Placental pericyte (primary cell): ENCODE data around the gene KRT32. TPM values are rescaled to one million over a fixed set of nuclear protein-coding genes. Genes with fewer than 3 reads are reported as not detected.

ENCODE experiments used
- small RNA-seq: library from RNA; depleted of rRNA; stranded (forward); fragments of <200 nt; gene quantifications from one replicate; pipeline ENCODE3, GENCODE V24; 2012; ENCODE audit warnings: low replicate concordance
- total RNA-seq: library from RNA; depleted of rRNA; stranded (reverse); fragments of >200 nt; gene quantifications from 2 replicates; pipeline ENCODE4 v1.2.3, GENCODE V29; 2012

KRT32 gene
- total RNA-seq: not detected in 2 replicates

GRCh38 chr17:41466988-41467387 lies at the start of gene KRT32:
Gene KRT32, minus strand, starts transcription at chr17:41467386. Its CDS starts 61 bp downstream, at chr17:41467325.

GRCh38 chr17:41505007-41505808 lies 38.0 kb upstream of the KRT32 start, which contains the start of gene KRT13:
Gene KRT13, minus strand, starts transcription at chr17:41505612. Its CDS starts 62 bp downstream, at chr17:41505550.

GRCh38 chr17:41489531-41489930 lies 22.3 kb upstream of the KRT32 start, which contains the start of gene KRT36:
Gene KRT36, minus strand, starts transcription at chr17:41489910. Its CDS starts 46 bp downstream, at chr17:41489864.

GRCh38 chr17:41481036-41481435 lies 13.8 kb upstream of the KRT32 start, which contains the start of gene KRT35:
Gene KRT35, minus strand, starts transcription at chr17:41481151. Its CDS starts 54 bp downstream, at chr17:41481097.

GRCh38 chr17:41440531-41441033 lies 26.6 kb downstream of the KRT32 start, which contains the start of gene KRT38:
Gene KRT38, minus strand, starts transcription at chr17:41440983. Its CDS starts 62 bp downstream, at chr17:41440921.

GRCh38 chr17:41424111-41424635 lies 43.0 kb downstream of the KRT32 start, which contains the start of gene KRT37:
Gene KRT37, minus strand, starts transcription at chr17:41424585. Its CDS starts 62 bp downstream, at chr17:41424523.

Small RNA genes lying within 50 kb of the gene (small RNA-seq; reads per million reads assigned to genes)
- gene RNU2-32P: 6.6 reads per million, percentile 91 among the genes with 10 or more reads in this experiment

Other genes with a start within 250 kb of the KRT32 start
- not detected in 2 replicates for gene KRTAP9-2, start 240.7 kb downstream of the KRT32 start, total RNA-seq
- not detected in 2 replicates for gene KRTAP9-3, start 234.9 kb downstream of the KRT32 start, total RNA-seq
- not detected in 2 replicates for gene KRTAP9-8, start 229.4 kb downstream of the KRT32 start, total RNA-seq
- not detected in 2 replicates for gene KRTAP9-4, start 217.7 kb downstream of the KRT32 start, total RNA-seq
- not detected in 2 replicates for gene KRTAP9-9, start 212.0 kb downstream of the KRT32 start, total RNA-seq
- not detected in 2 replicates for gene KRTAP9-6, start 202.0 kb downstream of the KRT32 start, total RNA-seq
- not detected in 2 replicates for gene KRTAP9-7, start 191.7 kb downstream of the KRT32 start, total RNA-seq
- gene KRTAP29-1, start 164.5 kb downstream of the KRT32 start, total RNA-seq: not detected in 2 replicates
- gene KRTAP16-1, start 158.1 kb downstream of the KRT32 start, total RNA-seq: not detected in 2 replicates
- gene KRTAP17-1, start 151.7 kb downstream of the KRT32 start, total RNA-seq: not detected in 2 replicates
- gene KRT33A, start 116.6 kb downstream of the KRT32 start, total RNA-seq: not detected in 2 replicates
- gene KRT33B, start 97.6 kb downstream of the KRT32 start, total RNA-seq: not detected in 2 replicates
- 2.2 and 4.7 TPM in 2 replicates for gene KRT34, start 85.1 kb downstream of the KRT32 start, total RNA-seq
- not detected in 2 replicates for gene KRT31, start 69.8 kb downstream of the KRT32 start, total RNA-seq
- gene KRT37, start 42.8 kb downstream of the KRT32 start, total RNA-seq: not detected in 2 replicates
- under 0.01 TPM in 1 of 2 replicates, not detected in the other for gene KRT38, start 26.4 kb downstream of the KRT32 start, total RNA-seq
- gene KRT35, start 13.8 kb upstream of the KRT32 start, total RNA-seq: not detected in 2 replicates
- 0.22 TPM in 1 of 2 replicates, not detected in the other for gene KRT36, start 22.5 kb upstream of the KRT32 start, total RNA-seq
- gene KRT13, start 38.2 kb upstream of the KRT32 start, total RNA-seq: not detected in 2 replicates
- gene KRT15, start 51.5 kb upstream of the KRT32 start, total RNA-seq: 3.3 TPM in 1 of 2 replicates, not detected in the other
- gene KRT19, start 60.9 kb upstream of the KRT32 start, total RNA-seq: 154 and 259 TPM in 2 replicates
- gene KRT9, start 104.7 kb upstream of the KRT32 start, total RNA-seq: not detected in 2 replicates
- 1.0 TPM in 1 of 2 replicates, not detected in the other for gene KRT14, start 119.5 kb upstream of the KRT32 start, total RNA-seq
- not detected in 2 replicates for gene KRT16, start 145.4 kb upstream of the KRT32 start, total RNA-seq
- gene KRT17, start 157.2 kb upstream of the KRT32 start, total RNA-seq: 0.66 and 5.2 TPM in 2 replicates
- gene EIF1, start 221.5 kb upstream of the KRT32 start, total RNA-seq: 88.9 and 135 TPM in 2 replicates
- not detected in 2 replicates for gene GAST, start 244.9 kb upstream of the KRT32 start, total RNA-seq